SK-N-SH (cell line): Measurements from ENCODE around the gene ALOX15. TPM values are rescaled to one million over a fixed set of nuclear protein-coding genes. Genes with fewer than 3 reads are reported as not detected.
A peak's percentile ranks its signal among the peaks of the same experiment; 100 is the strongest.

Experiments used
- CTCF ChIA-PET: fragments of 300-600, 350-600 bp; formaldehyde crosslinking; extraction: SDS; loops from one replicate; lab custom pipeline; 2021; lab: Yijun Ruan, JAX
- POLR2A ChIA-PET: fragments of 350-600 bp; sonication (Branson Sonifier 250); formaldehyde crosslinking; extraction: SDS; loops from one replicate; lab custom pipeline; 2020; ENCODE audit warnings: antibody characterized with exemption, inconsistent platforms; lab: Yijun Ruan, JAX
- DNase-seq: peaks from one replicate; pipeline ENCODE4 v3.0.0; 2012
- H2AFZ ChIP-seq: fragments of 200-600 bp; sonication (generic); 2 replicates; pipeline ENCODE4 v1.8.1; 2016; ENCODE audit warnings: antibody characterized with exemption, mild to moderate bottlenecking, low read depth
- H3F3A ChIP-seq: fragments of 200-600 bp; sonication (generic); replicated peaks from 2 replicates; pipeline ENCODE3; 2016; ENCODE audit warnings: antibody characterized with exemption, mild to moderate bottlenecking; ENCODE audit not compliant: insufficient read depth
- H3K27ac ChIP-seq, 2 experiments: fragments of 200-500 bp in 1 of 2; fragments of 200-600 bp in 1 of 2; sonication (Bioruptor generic) in 1 of 2; sonication (generic), shearing (Covaris generic) in 1 of 2; 2 replicates each; pipeline versions ENCODE4 v1.5.1 to v1.6.1; 2014 to 2016; ENCODE audit warnings: low read depth in 2 of 2, inconsistent platforms in 1 of 2, low read length in 1 of 2, mild to moderate bottlenecking in 1 of 2, mixed read lengths in 1 of 2
- H3K27me3 ChIP-seq: fragments of 200-600 bp; sonication (generic), shearing (Covaris generic); 2 replicates; pipeline ENCODE4 v1.6.1; 2016; ENCODE audit warnings: mixed run types; ENCODE audit not compliant: insufficient read depth
- H3K36me3 ChIP-seq, 2 experiments: fragments of 200-500 bp in 1 of 2; fragments of 200-600 bp in 1 of 2; sonication (Bioruptor generic) in 1 of 2; sonication (generic) in 1 of 2; replicated peaks in 1 of 2; 2 replicates each; pipeline versions ENCODE3 to v1.5.1; 2014 to 2016; ENCODE audit warnings: low read length in 1 of 2, mild to moderate bottlenecking in 1 of 2; ENCODE audit not compliant: insufficient read depth in 2 of 2, control insufficient read depth in 1 of 2
- H3K4me1 ChIP-seq, 2 experiments: fragments of 200-500 bp in 1 of 2; fragments of 200-600 bp in 1 of 2; sonication (Bioruptor generic) in 1 of 2; sonication (generic), shearing (Covaris generic) in 1 of 2; 2 replicates each; pipeline versions ENCODE4 v1.5.1 to v1.6.1; 2014 to 2016; ENCODE audit warnings: low read depth in 1 of 2, low read length in 1 of 2, mixed run types in 1 of 2; ENCODE audit not compliant: insufficient read depth in 2 of 2, control insufficient read depth in 1 of 2
- H3K4me2 ChIP-seq: fragments of 200-600 bp; sonication (generic), shearing (Covaris generic); 2 replicates; pipeline ENCODE4 v1.6.1; 2017; ENCODE audit warnings: mixed run types
- H3K4me3 ChIP-seq, 2 experiments: fragments of 200-500 bp in 1 of 2; fragments of 200-600 bp in 1 of 2; sonication (Bioruptor generic) in 1 of 2; sonication (generic), shearing (Covaris generic) in 1 of 2; 2 replicates each; pipeline versions ENCODE4 v1.5.1 to v1.8.1; 2014 to 2016; ENCODE audit warnings: low read depth in 2 of 2, inconsistent platforms in 1 of 2, low read length in 1 of 2, mild to moderate bottlenecking in 1 of 2, mixed read lengths in 1 of 2, moderate library complexity in 1 of 2
- H3K79me2 ChIP-seq: fragments of 200-600 bp; sonication (generic); 2 replicates; pipeline ENCODE4 v1.8.1; 2017; ENCODE audit warnings: mild to moderate bottlenecking; ENCODE audit not compliant: insufficient read depth
- H3K9ac ChIP-seq: fragments of 200-600 bp; sonication (generic); 2 replicates; pipeline ENCODE4 v1.6.1; 2017; ENCODE audit warnings: mixed run types
- H3K9me2 ChIP-seq: fragments of 200-600 bp; sonication (generic); 2 replicates; pipeline ENCODE4 v1.6.1; 2017; ENCODE audit warnings: mixed run types
- H3K9me3 ChIP-seq: fragments of 200-600 bp; sonication (generic); 2 replicates; pipeline ENCODE4 v1.6.1; 2017; ENCODE audit warnings: mixed run types, mild to moderate bottlenecking, moderate library complexity
- H4K20me1 ChIP-seq: fragments of 200-600 bp; sonication (generic); 2 replicates; pipeline ENCODE4 v1.6.1; 2017; ENCODE audit warnings: mild to moderate bottlenecking, mixed run types; ENCODE audit not compliant: insufficient read depth
- CHD2 ChIP-seq: fragments of 150-350 bp; IDR thresholded peaks from 2 replicates; pipeline ENCODE4 v1.6.1; 2018; ENCODE audit warnings: low read length; ENCODE audit not compliant: partially characterized antibody
- EP300 ChIP-seq, 2 experiments: IDR thresholded peaks; 2 replicates each; pipeline versions ENCODE4 v1.4.0 to v1.6.1; 2012; ENCODE audit warnings: borderline replicate concordance in 1 of 2, low read depth in 1 of 2, low read length in 1 of 2
- EZH2phosphoT487 ChIP-seq: fragments of 200-600 bp; sonication (generic); IDR thresholded peaks from 2 replicates; pipeline ENCODE4 v1.6.1; 2017; ENCODE audit warnings: low read depth, mixed run types, mild to moderate bottlenecking, antibody characterized with exemption, moderate library complexity, borderline replicate concordance
- FOXJ3 ChIP-seq: sonication (generic); formaldehyde crosslinking; IDR thresholded peaks from 2 replicates; pipeline ENCODE4 v1.5.1; 2020; ENCODE audit warnings: mild to moderate bottlenecking, missing genetic modification reagents
- FOXM1 ChIP-seq: IDR thresholded peaks from 2 replicates; pipeline ENCODE4 v1.4.0; 2012; ENCODE audit warnings: low read depth, mild to moderate bottlenecking
- GATA2 ChIP-seq: sonication (generic); formaldehyde crosslinking; IDR thresholded peaks from 2 replicates; pipeline ENCODE4 v1.5.0; 2020; ENCODE audit warnings: mild to moderate bottlenecking, missing genetic modification reagents
- JUND ChIP-seq: IDR thresholded peaks from 2 replicates; pipeline ENCODE4 v1.4.0; 2012
- MXI1 ChIP-seq: IDR thresholded peaks from 2 replicates; pipeline ENCODE4 v1.6.1; 2012; ENCODE audit warnings: mild to moderate bottlenecking, low read depth, low read length, improper control_type of control experiment
- NFIC ChIP-seq: IDR thresholded peaks from 2 replicates; pipeline ENCODE4 v1.4.0; 2012; ENCODE audit warnings: borderline replicate concordance
- POLR2AphosphoS5 ChIP-seq: IDR thresholded peaks from 2 replicates; pipeline ENCODE4 v1.6.1; 2012; ENCODE audit warnings: low read depth, low read length
- RAD21 ChIP-seq: IDR thresholded peaks from 2 replicates; pipeline ENCODE4 v1.6.1; 2012; ENCODE audit warnings: mild to moderate bottlenecking, low read length
- RCOR1 ChIP-seq: fragments of 150-350 bp; IDR thresholded peaks from 2 replicates; pipeline ENCODE4 v1.6.1; 2017; ENCODE audit warnings: antibody characterized with exemption, low read length
- RXRA ChIP-seq: IDR thresholded peaks from 2 replicates; pipeline ENCODE4 v1.4.0; 2012; ENCODE audit warnings: low read depth, mild to moderate bottlenecking, borderline replicate concordance
- SIN3A ChIP-seq: IDR thresholded peaks from 2 replicates; pipeline ENCODE4 v1.6.1; 2012; ENCODE audit warnings: low read depth, mild to moderate bottlenecking, low read length, moderate library complexity, borderline replicate concordance
- TCF12 ChIP-seq: IDR thresholded peaks from 2 replicates; pipeline ENCODE4 v1.4.0; 2012
- TEAD4 ChIP-seq: IDR thresholded peaks from 2 replicates; pipeline ENCODE4 v1.4.0; 2012; ENCODE audit warnings: mild to moderate bottlenecking, borderline replicate concordance; ENCODE audit not compliant: insufficient read depth
- YY1 ChIP-seq: IDR thresholded peaks from 2 replicates; pipeline ENCODE4 v1.4.0; 2012; ENCODE audit warnings: low read depth, mild to moderate bottlenecking
- WGBS: methylation state at CpG from one replicate; pipeline ENCODE4 v1.1.6; 2017; ENCODE audit warnings: low lambda C conversion rate; 5-methylcytosine and 5-hydroxymethylcytosine counted together
- polyA plus RNA-seq, 3 experiments: library from polyadenylated mRNA; depleted of rRNA; stranded (reverse); fragments of >200 nt; gene quantifications; 2 replicates each; pipeline ENCODE4 v1.2.3, GENCODE V29; 2012
- TF ChIP-seq, protein P1 (sequence below): IDR thresholded peaks from 2 replicates; pipeline ENCODE4 v1.4.0; 2012; ENCODE audit warnings: low read depth, borderline replicate concordance
- TF ChIP-seq, protein P2 (sequence below): fragments of 200-600 bp; sonication (generic); IDR thresholded peaks from 2 replicates; pipeline ENCODE4 v1.6.1; 2017; ENCODE audit warnings: antibody characterized with exemption, mild to moderate bottlenecking, moderate library complexity
- TF ChIP-seq, protein P3 (sequence below): fragments of 150-350 bp; IDR thresholded peaks from 2 replicates; pipeline ENCODE4 v1.6.1; 2017; ENCODE audit warnings: antibody characterized with exemption, low read length, low read depth, borderline replicate concordance
- TF ChIP-seq, protein P4 (sequence below): IDR thresholded peaks from 2 replicates; pipeline ENCODE4 v1.4.0; 2012; ENCODE audit warnings: low read depth
- TF ChIP-seq, protein P5 (sequence below): IDR thresholded peaks from 2 replicates; pipeline ENCODE4; 2012
- TF ChIP-seq, protein P6 (sequence below): IDR thresholded peaks from 2 replicates; pipeline ENCODE4 v1.4.0; 2012; ENCODE audit warnings: low read depth, borderline replicate concordance
- TF ChIP-seq, protein P7 (sequence below): fragments of 150-350 bp; IDR thresholded peaks from 2 replicates; pipeline ENCODE4 v1.6.1; 2016; ENCODE audit warnings: mild to moderate bottlenecking, low read depth, low read length

ALOX15 gene
- polyA plus RNA-seq, 1 of the 3 experiments (the other 2 are of a cell fraction), result not detected

DNA sequence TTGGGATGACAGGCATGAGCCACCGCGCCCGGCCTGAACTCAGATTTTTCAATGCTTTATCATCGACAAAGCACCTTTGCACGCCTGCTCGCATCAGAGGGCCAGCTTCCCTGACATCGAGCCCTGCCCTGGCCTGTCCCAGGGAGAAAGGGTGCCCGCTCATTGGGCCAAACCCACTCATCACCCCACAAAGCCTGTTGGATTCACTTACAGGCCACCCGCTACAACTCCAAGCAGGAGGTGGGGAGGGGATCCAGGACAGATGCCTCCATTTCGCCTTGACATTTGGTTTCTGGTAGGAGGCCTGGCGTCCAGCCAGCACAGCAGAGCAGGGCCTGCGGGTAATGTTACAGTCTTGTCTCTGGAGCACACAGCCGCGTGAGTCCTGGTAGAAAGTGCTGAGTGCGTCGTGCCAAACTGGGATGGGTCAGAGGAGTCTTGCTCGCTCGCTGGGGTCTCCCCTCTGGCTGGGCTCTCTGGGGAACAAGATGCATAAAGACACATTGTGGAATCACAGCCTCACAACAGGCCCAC, 37.3 kb downstream of the ALOX15 start:
- Histone ChIP-seq H3K9ac (no peak overlapping the region), H3K36me3 (no peaks in the 10 kb centered on the region), H3K79me2 (no peaks in the 10 kb centered on the region), H2AFZ (no peak overlapping the region), H3K4me1 (peaks cover 0 to 21% of the 10 kb centered on the region in 2 experiments; a peak in 1 of 4 replicates), H4K20me1 (no peaks in the 10 kb centered on the region), H3K9me2 (no peaks in the 10 kb centered on the region), H3K9me3 (no peaks in the 10 kb centered on the region), H3K27me3 (peaks cover 12% of the 10 kb centered on the region), H3K4me2 (no peak overlapping the region), H3F3A (no peaks in the 10 kb centered on the region), H3K4me3 (no peak overlapping the region), H3K27ac (no peak overlapping the region)
- TF ChIP-seq FOXM1 (no peak), EZH2phosphoT487 (no peak), CHD2 (peak; percentile 54), YY1 (no peak), RXRA (no peak), RCOR1 (peak; percentile 86), MXI1 (peak; percentile 82; the same call in 1 of the 2 replicates), POLR2AphosphoS5 (no peak), GATA2 (CRISPR knock-in tag) (peak; percentile 62), NFIC (peak; percentile 82), EP300 (IDR thresholded peaks at IDR 0.05; ENCODE audit: borderline replicate concordance in 1 of 2, low read depth in 1 of 2, low read length in 1 of 2) (peak in 1 of 2 experiments; percentile 69; a peak in 2 of 4 replicates), SIN3A (no peak), TCF12 (peak; percentile 50; the same call in 1 of the 2 replicates), FOXJ3 (peak; percentile 78; the same call in 1 of the 2 replicates), TEAD4 (no peak), RAD21 (0 out of 2 replicates have a peak, but pooled peaks have one; percentile 19), JUND (no peak)
- TF ChIP-seq, protein P1, sequence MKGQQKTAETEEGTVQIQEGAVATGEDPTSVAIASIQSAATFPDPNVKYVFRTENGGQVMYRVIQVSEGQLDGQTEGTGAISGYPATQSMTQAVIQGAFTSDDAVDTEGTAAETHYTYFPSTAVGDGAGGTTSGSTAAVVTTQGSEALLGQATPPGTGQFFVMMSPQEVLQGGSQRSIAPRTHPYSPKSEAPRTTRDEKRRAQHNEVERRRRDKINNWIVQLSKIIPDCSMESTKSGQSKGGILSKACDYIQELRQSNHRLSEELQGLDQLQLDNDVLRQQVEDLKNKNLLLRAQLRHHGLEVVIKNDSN, result no peak
- TF ChIP-seq, protein P2, sequence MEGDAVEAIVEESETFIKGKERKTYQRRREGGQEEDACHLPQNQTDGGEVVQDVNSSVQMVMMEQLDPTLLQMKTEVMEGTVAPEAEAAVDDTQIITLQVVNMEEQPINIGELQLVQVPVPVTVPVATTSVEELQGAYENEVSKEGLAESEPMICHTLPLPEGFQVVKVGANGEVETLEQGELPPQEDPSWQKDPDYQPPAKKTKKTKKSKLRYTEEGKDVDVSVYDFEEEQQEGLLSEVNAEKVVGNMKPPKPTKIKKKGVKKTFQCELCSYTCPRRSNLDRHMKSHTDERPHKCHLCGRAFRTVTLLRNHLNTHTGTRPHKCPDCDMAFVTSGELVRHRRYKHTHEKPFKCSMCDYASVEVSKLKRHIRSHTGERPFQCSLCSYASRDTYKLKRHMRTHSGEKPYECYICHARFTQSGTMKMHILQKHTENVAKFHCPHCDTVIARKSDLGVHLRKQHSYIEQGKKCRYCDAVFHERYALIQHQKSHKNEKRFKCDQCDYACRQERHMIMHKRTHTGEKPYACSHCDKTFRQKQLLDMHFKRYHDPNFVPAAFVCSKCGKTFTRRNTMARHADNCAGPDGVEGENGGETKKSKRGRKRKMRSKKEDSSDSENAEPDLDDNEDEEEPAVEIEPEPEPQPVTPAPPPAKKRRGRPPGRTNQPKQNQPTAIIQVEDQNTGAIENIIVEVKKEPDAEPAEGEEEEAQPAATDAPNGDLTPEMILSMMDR, result no peak
- TF ChIP-seq, protein P3, sequence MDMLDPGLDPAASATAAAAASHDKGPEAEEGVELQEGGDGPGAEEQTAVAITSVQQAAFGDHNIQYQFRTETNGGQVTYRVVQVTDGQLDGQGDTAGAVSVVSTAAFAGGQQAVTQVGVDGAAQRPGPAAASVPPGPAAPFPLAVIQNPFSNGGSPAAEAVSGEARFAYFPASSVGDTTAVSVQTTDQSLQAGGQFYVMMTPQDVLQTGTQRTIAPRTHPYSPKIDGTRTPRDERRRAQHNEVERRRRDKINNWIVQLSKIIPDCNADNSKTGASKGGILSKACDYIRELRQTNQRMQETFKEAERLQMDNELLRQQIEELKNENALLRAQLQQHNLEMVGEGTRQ, result no peak
- TF ChIP-seq, protein P4, sequence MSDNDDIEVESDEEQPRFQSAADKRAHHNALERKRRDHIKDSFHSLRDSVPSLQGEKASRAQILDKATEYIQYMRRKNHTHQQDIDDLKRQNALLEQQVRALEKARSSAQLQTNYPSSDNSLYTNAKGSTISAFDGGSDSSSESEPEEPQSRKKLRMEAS, result no peak; the same call in 1 of the 2 replicates
- TF ChIP-seq, protein P5, sequence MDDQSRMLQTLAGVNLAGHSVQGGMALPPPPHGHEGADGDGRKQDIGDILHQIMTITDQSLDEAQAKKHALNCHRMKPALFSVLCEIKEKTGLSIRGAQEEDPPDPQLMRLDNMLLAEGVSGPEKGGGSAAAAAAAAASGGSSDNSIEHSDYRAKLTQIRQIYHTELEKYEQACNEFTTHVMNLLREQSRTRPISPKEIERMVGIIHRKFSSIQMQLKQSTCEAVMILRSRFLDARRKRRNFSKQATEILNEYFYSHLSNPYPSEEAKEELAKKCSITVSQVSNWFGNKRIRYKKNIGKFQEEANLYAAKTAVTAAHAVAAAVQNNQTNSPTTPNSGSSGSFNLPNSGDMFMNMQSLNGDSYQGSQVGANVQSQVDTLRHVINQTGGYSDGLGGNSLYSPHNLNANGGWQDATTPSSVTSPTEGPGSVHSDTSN, result no peak
- TF ChIP-seq, protein P6, sequence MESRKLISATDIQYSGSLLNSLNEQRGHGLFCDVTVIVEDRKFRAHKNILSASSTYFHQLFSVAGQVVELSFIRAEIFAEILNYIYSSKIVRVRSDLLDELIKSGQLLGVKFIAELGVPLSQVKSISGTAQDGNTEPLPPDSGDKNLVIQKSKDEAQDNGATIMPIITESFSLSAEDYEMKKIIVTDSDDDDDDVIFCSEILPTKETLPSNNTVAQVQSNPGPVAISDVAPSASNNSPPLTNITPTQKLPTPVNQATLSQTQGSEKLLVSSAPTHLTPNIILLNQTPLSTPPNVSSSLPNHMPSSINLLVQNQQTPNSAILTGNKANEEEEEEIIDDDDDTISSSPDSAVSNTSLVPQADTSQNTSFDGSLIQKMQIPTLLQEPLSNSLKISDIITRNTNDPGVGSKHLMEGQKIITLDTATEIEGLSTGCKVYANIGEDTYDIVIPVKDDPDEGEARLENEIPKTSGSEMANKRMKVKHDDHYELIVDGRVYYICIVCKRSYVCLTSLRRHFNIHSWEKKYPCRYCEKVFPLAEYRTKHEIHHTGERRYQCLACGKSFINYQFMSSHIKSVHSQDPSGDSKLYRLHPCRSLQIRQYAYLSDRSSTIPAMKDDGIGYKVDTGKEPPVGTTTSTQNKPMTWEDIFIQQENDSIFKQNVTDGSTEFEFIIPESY, result no peak
- TF ChIP-seq, protein P7, sequence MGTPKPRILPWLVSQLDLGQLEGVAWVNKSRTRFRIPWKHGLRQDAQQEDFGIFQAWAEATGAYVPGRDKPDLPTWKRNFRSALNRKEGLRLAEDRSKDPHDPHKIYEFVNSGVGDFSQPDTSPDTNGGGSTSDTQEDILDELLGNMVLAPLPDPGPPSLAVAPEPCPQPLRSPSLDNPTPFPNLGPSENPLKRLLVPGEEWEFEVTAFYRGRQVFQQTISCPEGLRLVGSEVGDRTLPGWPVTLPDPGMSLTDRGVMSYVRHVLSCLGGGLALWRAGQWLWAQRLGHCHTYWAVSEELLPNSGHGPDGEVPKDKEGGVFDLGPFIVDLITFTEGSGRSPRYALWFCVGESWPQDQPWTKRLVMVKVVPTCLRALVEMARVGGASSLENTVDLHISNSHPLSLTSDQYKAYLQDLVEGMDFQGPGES, result no peak
- ChIA-PET CTCF (interaction anchor here (1.0 to 4.1 kb wide), 3 partner anchors 18 to 37 kb away, joined by 3 to 31 read pairs (median 3); no protein-coding TSS in a partner anchor), POLR2A (no interaction called here)
- peak; percentile 91 for DNase-seq
- 62% methylated on average over 12 of the region's 18 CpGs for WGBS
